ENCODE data around the gene FRMD4A.

- TF ChIP-seq CTCF (IDR thresholded peaks at IDR 0.05; ENCODE audit: poor library complexity): no peak
- no peak for TF ChIP-seq EZH2 (IDR thresholded peaks at IDR 0.05; ENCODE audit: borderline replicate concordance)
- TF ChIP-seq EZH2phosphoT487 (IDR thresholded peaks at IDR 0.05; ENCODE audit: low read depth, severe bottlenecking, unreplicated experiment): no peak
These were observed 320.6 kb downstream of the FRMD4A start for GRCh38 chr10:14010101-14010558.

Data from hepatocyte (in vitro differentiated cells).